Measurements from ENCODE around the gene DERA. TPM values are rescaled to one million over a fixed set of nuclear protein-coding genes. Genes with fewer than 3 reads are reported as not detected.

The DERA gene
- total and polyA plus RNA-seq, 10 donors, result 14.5 to 35.4 (median 27.6) TPM

DNA sequence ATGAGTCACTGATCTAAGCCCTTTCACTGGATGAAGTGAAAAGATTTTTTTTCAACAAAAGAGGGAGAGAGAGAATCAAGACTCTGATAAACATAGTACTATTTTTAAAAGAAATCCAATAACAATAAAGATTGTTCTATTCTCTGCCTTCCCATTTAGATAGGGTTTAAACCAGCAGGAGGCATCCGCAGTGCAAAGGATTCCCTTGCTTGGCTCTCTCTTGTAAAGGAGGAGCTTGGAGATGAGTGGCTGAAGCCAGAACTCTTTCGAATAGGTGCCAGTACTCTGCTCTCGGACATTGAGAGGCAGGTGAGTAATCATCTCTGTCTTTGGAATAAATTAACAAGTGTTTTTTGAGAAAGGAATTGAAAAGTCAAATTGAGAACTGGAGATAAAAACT, 124.9 kb downstream of the DERA start:
- Histone ChIP-seq H3K4me1 (no peaks in the 10 kb centered on the region), H3K27me3 (replicated peaks in 1 of 7) (no peaks in the 10 kb centered on the region), H3K27ac (no peak overlapping the region), H3K9me3 (peaks cover 0 to 2% (median 0%) of the 10 kb centered on the region in 8 donors), H3K4me3 (no peak overlapping the region), H3K36me3 (peaks cover 0 to 75% (median 15%) of the 10 kb centered on the region in 6 donors)
- WGBS, 5 donors, result 94 to 100% (median 97%) methylated on average over 3 of the region's 3 CpGs
- TF ChIP-seq POLR2AphosphoS5 (IDR thresholded peaks at IDR 0.05), result no peak
- no peak for DNase-seq
- intact Hi-C loops (cut with DNase I; ENCODE audit: low total_unique reads), result no loop called here

DNA sequence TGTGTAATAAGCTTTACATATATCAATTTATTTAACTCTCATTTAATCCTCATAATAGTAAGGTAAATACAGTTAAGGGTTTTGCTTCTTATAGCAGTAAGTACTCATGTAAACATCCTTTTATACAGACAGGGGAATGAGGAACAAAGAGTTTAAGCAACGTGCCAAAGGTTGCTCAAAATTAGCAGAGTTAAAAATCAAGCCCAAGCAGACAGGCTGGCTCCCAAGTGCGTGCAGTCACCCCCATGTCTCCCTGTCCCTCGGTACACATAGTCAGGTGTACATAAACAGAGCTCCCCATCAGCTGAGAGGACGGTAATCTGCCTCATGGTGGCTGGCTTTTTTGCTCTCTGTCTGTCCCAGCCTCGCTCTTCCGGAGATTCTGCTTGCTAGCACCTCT, 126.4 kb downstream of the DERA start:
- intact Hi-C loops (cut with DNase I; ENCODE audit: low total_unique reads), result no loop called here
- no peaks in the 10 kb centered on the region for H3K4me1 ChIP-seq
- TF ChIP-seq, protein P1, sequence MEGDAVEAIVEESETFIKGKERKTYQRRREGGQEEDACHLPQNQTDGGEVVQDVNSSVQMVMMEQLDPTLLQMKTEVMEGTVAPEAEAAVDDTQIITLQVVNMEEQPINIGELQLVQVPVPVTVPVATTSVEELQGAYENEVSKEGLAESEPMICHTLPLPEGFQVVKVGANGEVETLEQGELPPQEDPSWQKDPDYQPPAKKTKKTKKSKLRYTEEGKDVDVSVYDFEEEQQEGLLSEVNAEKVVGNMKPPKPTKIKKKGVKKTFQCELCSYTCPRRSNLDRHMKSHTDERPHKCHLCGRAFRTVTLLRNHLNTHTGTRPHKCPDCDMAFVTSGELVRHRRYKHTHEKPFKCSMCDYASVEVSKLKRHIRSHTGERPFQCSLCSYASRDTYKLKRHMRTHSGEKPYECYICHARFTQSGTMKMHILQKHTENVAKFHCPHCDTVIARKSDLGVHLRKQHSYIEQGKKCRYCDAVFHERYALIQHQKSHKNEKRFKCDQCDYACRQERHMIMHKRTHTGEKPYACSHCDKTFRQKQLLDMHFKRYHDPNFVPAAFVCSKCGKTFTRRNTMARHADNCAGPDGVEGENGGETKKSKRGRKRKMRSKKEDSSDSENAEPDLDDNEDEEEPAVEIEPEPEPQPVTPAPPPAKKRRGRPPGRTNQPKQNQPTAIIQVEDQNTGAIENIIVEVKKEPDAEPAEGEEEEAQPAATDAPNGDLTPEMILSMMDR (IDR thresholded peaks at IDR 0.05 in 8 of 11, conservative IDR thresholded peaks at IDR 0.05 in 3 of 11), result no peak
- TF ChIP-seq POLR2AphosphoS5 (IDR thresholded peaks at IDR 0.05) (no peak), POLR2A (IDR thresholded peaks at IDR 0.05) (no peak)
- WGBS, 5 donors, result 82 to 88% (median 85%) methylated on average over 6 of the region's 6 CpGs
- peaks cover 0 to 17% (median 11%) of the 10 kb centered on the region in 8 donors for H3K9me3 ChIP-seq
- H3K27me3 ChIP-seq (replicated peaks in 1 of 7), result no peaks in the 10 kb centered on the region
- peaks cover 0 to 71% (median 14%) of the 10 kb centered on the region in 6 donors for H3K36me3 ChIP-seq
- no peak overlapping the region for H3K4me3 ChIP-seq
- H3K27ac ChIP-seq, result no peak overlapping the region
- DNase-seq, result no peak

DNA sequence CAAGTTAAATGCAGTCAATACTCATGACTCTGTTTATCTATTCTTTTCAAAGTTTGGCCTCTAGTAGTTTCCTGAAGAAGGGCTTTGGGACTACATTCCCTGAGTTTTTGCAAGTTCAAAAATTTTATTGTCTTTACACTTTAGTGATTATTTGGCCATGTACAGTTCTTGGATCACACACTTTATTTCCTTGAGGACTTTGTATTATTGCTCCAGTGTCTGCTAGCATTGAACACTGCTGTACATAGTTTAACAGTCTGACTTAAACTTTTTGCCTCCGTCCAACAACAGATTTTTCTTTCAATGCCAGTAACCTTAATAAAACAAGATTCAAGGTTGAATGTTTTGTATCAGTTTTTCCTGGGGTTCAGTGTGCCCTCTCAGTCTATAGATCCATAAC, 132.3 kb downstream of the DERA start:
- H3K4me1 ChIP-seq, result peaks cover 0 to 4% (median 0%) of the 10 kb centered on the region in 6 donors
- 86 to 96% (median 94%) methylated on average over 1 of the region's 1 CpG for WGBS, 5 donors
- TF ChIP-seq POLR2AphosphoS5 (IDR thresholded peaks at IDR 0.05) (no peak), POLR2A (IDR thresholded peaks at IDR 0.05) (no peak)
- TF ChIP-seq, protein P1 (IDR thresholded peaks at IDR 0.05 in 8 of 11, conservative IDR thresholded peaks at IDR 0.05 in 3 of 11), result no peak
- no peaks in the 10 kb centered on the region for H3K27me3 ChIP-seq (replicated peaks in 1 of 7)
- no peak for DNase-seq
- peaks cover 0 to 45% (median 34%) of the 10 kb centered on the region in 8 donors for H3K9me3 ChIP-seq
- H3K36me3 ChIP-seq, result peaks cover 0 to 14% (median 2%) of the 10 kb centered on the region in 6 donors
- H3K27ac ChIP-seq, result no peak overlapping the region
- intact Hi-C loops (cut with DNase I; ENCODE audit: low total_unique reads), result no loop called here
- H3K4me3 ChIP-seq, result no peak overlapping the region

DNA sequence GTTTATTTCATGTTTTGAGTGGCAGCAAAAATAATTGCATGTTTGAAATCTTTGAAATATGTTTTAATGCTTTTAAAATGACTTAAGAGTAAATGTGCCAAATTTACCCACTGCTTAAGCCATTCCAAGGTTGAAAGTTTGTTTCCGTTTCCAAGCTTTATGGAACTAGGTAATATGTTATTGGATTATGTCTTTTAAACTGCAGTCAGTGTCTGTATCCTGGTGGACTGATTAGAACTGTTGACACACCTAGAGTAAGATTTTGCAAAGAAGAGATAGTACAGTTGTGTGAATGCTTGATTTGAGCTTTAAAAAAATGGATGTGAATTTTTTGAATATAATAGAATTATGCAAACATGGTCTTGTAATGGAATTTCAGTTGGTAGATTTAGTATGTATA, 135.1 kb downstream of the DERA start:
- Histone ChIP-seq H3K27ac (no peak overlapping the region), H3K36me3 (no peaks in the 10 kb centered on the region), H3K9me3 (peaks cover 0 to 61% (median 37%) of the 10 kb centered on the region in 8 donors), H3K4me1 (peaks cover 0 to 4% (median 0%) of the 10 kb centered on the region in 6 donors), H3K4me3 (no peak overlapping the region), H3K27me3 (replicated peaks in 1 of 7) (no peaks in the 10 kb centered on the region)
- DNase-seq, result no peak
- 75 to 89% (median 86%) methylated on average over 1 of the region's 1 CpG for WGBS, 5 donors
- intact Hi-C loops (cut with DNase I; ENCODE audit: low total_unique reads), result no loop called here
- TF ChIP-seq POLR2AphosphoS5 (IDR thresholded peaks at IDR 0.05) (no peak), POLR2A (IDR thresholded peaks at IDR 0.05) (no peak)
- TF ChIP-seq, protein P1 (IDR thresholded peaks at IDR 0.05 in 8 of 11, conservative IDR thresholded peaks at IDR 0.05 in 3 of 11), result no peak

DNA sequence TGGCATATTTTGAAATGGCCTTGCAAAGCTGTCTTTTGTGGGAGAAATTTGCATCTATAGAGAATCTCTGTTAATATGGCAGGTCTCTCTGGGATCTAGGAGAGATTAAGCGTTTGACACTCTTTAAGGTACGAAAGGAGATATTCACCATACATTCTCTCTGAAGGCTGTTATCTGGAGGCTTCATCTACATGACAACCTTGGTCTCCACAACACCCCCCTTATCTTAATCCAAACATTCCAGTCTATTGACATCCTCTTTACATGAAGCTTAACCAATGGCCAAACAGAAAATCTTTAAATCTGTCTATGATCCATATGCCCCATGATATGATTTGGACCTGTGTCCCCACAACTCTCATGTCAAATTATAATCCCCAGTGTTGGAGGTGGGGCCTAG, 137.4 kb downstream of the DERA start:
- Histone ChIP-seq H3K9me3 (peaks cover 0 to 55% (median 36%) of the 10 kb centered on the region in 8 donors), H3K27me3 (replicated peaks in 1 of 7) (no peaks in the 10 kb centered on the region), H3K4me3 (no peak overlapping the region), H3K4me1 (peaks cover 0 to 4% (median 0%) of the 10 kb centered on the region in 6 donors), H3K36me3 (no peaks in the 10 kb centered on the region), H3K27ac (no peak overlapping the region)
- intact Hi-C loops (cut with DNase I; ENCODE audit: low total_unique reads), result no loop called here
- WGBS, 5 donors, result 93 to 99% (median 97%) methylated on average over 2 of the region's 2 CpGs
- DNase-seq, result no peak
- TF ChIP-seq, protein P1 (IDR thresholded peaks at IDR 0.05 in 8 of 11, conservative IDR thresholded peaks at IDR 0.05 in 3 of 11), result no peak
- TF ChIP-seq POLR2A (IDR thresholded peaks at IDR 0.05) (no peak), POLR2AphosphoS5 (IDR thresholded peaks at IDR 0.05) (no peak)
